Measurements from ENCODE around the gene AKT1. TPM values are rescaled to one million over a fixed set of nuclear protein-coding genes. Genes with fewer than 3 reads are reported as not detected.
A peak's percentile ranks its signal among the peaks of the same experiment; 100 is the strongest.

Gene AKT1
- total RNA-seq, 1 experiment from 2014 or later = 161 TPM

DNA sequence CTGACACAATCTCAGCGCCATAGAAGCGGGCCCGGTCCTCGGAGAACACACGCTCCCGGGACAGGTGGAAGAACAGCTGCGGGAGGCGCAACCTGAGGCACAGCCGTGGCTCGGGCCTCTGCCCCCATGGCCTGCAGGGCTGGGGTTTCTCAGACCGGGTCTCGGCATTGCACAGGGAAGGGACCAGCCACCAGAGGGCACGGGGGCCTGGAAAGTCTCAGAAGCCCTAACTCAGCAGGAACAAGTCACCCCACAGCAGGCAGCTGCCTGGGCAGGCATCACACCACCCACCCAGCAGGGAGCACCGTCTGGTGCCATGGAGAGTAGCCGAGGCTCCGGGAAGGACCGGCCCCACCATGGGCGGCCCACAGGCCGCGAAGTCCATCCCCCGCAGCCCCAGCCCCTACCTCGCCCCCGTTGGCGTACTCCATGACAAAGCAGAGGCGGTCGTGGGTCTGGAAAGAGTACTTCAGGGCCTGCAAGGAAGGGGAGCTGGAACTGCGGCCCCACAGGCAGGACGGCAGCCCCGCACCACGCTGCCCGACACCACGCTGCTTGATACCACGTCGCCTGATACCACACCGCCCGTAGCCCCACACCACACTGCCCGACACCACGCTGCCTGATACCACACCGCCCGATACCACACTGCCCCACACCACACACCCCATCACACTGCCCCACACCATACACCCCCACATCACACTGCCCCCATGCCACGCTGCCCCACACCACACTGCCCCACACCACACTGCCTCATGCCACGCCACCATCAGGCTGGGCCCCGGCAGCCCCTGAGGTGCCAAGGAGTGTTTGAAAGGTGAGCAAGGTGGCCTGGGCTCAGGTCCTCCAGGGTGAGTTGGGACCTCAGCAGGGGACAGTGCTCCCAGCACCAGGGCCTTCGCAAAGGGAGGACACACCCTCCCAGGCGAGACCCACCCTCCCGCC lies 21.8 kb downstream of the AKT1 start:
- no peak for DNase-seq (ENCODE audit: low spot score)

DNA sequence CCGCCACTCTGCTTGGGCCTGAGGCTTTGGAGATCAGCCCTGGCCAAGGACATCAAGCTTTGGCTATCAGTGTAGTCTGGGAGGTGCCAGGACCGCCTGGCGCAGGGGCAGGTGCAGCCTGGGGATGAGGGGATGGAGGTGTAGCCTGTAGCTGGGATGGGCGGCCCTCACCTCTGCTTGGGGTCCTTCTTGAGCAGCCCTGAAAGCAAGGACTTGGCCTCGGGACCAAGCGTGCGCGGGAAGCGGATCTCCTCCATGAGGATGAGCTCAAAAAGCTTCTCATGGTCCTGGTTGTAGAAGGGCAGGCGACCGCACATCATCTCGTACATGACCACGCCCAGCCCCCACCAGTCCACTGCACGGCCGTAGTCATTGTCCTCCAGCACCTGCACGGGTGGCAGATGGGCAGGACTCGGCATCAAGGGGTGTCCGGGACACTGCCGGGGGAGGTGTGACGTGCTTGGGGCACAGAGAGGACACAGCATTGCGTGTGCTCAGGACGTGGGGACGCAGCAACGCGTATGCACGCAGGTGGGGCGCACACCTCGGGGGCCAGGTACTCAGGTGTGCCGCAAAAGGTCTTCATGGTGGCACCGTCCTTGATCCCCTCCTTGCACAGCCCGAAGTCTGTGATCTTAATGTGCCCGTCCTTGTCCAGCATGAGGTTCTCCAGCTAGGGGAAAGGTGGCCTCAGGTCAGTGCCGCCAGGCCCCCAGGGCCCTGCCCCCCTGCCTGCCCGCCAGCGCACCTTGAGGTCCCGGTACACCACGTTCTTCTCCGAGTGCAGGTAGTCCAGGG lies 22.6 kb downstream of the AKT1 start:
- DNase-seq (ENCODE audit: low spot score) = no peak

DNA sequence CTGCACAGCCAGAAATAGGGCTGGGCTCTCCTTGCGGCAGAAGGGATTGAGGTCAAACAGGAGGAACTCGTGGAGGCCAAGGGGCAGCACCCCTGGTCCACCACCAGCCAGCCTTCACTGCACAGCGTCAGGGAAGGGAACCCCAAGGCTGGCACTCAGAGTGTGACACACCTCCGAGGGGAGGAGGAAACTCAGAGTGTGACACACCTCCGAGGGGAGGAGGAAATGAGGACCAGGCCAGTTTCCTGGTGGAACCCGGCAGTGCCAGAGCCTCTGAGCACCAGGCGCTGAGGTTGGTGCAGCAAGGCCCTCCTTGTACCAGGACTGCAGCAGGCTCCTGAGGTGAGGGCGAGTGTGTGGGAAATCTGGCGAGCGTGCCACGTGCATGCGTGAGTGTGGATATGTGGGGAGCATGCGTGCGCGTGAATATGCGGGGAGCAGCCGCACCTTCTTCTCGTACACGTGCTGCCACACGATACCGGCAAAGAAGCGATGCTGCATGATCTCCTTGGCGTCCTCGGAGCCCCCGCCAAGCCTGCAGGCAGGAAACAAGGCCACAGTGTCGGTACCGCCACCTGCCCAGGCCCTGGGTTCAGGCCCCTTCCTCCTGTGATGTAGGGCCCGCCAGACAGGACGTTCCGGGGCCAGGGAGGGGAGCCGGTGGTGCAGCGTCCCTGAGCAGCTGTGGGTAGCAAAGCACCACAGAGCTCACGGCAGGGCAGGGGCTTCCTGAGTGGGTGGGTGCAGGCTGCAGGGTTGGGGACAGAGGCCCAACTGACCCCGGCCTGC lies 23.4 kb downstream of the AKT1 start:
- DNase-seq (ENCODE audit: low spot score) = no peak

DNA sequence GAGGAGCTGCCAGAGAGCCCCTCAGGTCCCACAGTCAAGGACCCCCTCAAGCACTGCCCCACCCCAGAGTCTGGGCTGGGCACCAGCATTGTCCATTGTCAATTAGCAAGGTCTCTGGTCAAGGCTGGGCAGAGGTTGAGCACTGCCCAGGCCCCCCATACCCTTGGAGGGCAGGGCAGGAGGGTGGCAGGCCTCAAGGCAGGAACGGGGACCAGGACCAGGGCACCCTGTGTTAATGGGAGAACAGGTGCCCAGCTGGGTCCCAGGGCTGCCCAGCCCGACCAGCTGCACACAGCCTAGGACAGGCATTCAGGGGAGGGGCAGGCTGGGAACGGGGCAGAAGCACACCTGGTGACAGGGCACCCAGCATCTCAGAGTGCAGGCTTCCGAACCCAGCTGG lies 24.2 kb downstream of the AKT1 start:
- DNase-seq (ENCODE audit: low spot score) = no peak

DNA sequence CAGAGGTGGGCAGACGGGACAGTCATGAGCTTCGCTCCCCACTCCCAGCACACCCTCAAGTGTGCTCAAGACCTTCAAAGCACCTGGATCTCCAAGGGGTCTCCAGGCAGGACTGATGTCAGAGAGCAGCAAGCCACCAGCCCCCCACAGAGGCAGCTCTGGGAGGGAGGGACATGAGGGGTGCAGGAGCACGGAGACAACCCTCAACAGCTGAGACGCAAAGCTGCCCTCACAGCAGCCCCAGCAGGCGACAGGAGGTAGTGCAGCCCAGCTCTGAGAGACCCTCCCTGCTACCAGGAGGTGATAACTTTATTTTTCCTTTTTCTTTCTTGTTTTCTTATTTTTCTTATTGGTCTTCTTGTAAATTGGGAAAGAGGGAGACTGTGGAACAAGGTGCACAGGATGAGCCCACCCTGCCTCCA lies 24.7 kb downstream of the AKT1 start:
- peak; percentile 9 for DNase-seq (ENCODE audit: low spot score)

DNA sequence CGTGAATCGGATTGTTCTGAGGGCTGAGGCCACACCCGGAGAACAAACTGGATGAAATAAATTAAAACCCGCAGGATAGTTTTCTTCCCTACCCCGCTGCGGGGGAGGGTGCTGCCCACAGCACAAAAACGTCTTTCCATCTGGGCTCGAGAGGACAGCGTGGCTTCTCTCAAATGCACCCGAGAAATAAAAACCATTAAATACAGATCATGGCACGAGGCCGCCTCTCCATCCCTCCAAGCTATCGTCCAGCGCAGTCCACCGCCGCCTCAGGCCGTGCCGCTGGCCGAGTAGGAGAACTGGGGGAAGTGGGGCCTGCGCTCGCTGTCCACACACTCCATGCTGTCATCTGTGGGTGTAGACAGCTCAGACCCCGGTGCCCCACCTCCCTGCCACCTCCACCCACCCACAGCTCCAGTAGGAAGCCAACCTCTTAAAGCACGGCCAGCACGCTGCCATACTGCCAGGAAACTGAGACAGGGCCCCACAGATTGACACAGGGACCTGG lies 25.4 kb downstream of the AKT1 start:
- DNase-seq (ENCODE audit: low spot score) = no peak

DNA sequence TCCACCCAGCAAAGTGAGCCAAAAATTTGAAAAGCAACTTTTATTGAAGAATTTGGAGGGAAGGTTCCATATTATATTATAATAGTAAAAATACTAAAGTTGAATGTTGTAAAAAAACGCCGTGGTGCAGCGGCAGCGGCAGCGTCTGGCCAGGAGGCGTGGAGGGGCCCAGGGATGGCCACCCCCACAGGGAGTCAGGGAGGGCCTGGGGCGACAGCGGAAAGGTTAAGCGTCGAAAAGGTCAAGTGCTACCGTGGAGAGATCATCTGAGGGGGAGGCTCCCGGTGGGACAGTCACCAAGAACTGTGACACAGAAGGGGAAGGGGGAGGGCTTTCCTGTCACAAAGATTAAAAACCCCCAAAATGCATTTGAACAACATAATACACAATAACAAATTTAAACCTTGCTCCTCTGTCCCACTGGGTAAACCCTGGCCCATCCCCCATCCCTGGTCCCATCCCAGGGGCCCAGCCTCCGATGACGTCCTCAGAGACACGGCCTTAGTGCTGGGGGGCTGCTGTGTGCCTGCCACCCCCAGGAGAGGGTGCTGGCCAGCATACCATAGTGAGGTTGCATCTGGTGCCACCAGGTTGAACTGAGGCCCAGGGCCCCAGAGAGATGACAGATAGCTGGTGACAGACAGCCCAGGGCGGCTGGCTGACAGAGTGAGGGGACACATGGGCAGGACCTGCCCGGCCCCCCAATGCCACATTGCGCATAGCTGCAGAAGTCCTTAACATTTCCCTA lies 26.1 kb downstream of the AKT1 start:
- no peak for DNase-seq (ENCODE audit: low spot score)

DNA sequence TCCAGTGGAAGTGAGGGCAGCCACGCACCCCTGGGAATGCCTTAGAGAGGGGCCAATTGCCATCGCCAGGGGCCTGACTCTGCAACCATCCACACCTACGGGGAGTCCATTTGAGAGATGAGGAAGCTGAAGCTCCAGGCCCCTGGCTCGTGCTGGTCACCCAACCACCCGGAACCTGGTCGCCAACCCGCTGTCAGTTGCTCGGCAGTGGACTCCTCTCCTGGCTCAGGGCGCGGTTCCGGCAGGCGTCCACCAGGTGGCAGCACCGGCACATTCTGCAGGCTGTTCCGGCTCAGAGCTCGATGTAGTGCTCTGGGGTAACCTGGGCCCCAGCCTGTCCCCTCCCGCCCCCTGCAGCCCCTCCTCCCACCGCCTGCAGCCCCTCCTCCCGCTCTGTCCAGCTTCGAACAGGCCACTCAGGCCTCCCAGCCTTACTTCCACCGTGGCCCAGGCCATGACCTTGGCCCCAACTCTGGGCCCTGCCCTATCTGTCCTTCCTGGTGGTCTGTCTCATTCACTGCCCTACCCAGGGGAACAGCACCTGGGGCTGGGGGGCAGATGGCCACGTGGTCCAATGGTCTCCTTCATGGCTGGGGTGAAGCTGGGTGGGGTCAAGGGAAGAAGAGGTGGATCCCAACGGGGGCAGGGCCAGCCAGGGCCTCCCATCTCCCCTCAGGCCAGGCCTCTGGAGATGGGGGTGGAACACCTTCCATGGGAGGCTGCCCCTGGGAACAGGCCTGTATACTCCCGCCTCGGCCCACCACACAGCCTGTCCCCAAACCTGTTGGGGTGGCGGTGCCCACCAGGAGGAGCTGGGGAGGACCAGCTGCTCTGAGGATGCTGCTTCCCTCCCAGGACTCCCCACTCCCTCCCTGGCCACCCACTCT lies 26.9 kb downstream of the AKT1 start:
- peak; percentile 80 for DNase-seq (ENCODE audit: low spot score)

DNA sequence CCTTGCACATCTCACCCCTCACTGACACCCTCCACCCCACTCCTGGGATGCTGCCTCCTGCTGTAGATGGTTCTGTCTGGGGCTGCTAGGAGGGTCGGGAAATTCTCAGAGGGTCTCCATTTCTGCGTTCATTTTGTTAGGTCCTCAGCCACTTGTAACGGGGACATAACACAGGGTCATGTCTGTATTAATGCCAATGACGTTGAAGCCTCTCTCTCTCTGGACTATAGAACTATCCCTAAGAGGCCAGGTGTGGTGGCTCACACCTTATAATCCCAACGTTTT lies 28.0 kb downstream of the AKT1 start:
- DNase-seq (ENCODE audit: low spot score) = no peak

DNA sequence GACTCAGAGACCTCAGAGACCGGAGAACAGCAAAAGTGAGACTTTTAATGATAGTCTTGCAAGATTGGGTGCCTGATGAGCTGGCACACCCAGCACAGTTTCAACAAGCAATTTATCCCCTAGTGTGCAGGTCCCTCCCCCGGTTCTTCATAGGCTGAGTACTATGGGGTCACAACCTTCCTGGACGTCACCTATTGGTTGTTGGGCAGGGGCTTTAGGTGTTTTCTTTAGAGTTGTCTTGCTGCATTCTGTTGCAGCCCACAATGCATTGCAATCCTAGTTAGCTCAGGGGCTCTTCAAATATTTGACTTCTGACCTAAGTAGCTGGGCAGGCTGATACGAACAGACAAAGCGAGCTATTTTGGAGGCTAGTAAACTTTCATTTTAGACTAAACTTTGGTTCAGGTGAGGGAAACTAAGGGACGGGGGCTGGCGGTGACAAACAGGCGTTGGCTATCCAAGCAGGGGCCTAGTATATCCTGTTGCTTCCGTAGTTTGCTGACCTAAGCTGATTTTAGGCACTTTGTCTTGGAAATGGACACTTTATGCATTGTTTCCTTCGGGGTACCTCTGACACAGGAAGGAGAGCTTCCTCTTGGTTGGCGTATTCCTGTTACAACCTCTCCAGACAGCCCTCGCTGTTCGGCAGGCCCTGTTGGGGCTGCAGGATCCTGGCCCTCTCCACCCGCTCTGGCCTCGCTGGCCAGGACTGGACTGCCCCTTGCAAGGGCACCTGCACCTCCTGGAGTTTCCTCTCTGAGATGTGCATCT lies 28.5 kb downstream of the AKT1 start:
- DNase-seq (ENCODE audit: low spot score) = no peak

DNA sequence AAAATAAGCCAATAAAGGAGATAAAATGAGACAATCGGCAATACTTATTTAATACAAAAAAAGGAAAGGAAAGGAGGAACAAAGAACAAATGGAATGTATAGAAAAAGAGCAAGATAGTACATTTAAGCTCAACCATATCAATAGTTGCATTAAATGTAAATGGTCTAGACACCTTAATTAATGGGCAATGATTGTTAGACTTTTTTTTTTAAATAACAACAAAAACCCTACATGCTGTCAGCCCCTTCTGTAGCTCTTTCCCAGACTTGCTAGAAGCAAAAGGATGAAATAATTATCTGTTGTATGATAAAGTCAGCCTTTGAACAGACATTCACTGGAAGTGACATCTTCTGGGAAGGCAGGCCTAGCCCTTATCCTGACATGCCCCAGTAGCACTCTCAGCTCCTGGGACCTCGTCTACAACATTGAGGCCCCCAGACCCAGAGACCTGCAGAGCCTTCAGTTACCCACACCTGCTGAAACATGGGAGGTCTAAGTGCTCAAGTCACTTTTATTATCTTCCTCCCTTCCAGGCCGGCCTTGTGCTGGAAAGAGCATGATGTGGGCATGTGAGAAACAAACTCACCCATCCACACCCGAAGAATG lies 29.2 kb downstream of the AKT1 start:
- no peak for DNase-seq (ENCODE audit: low spot score)

DNA sequence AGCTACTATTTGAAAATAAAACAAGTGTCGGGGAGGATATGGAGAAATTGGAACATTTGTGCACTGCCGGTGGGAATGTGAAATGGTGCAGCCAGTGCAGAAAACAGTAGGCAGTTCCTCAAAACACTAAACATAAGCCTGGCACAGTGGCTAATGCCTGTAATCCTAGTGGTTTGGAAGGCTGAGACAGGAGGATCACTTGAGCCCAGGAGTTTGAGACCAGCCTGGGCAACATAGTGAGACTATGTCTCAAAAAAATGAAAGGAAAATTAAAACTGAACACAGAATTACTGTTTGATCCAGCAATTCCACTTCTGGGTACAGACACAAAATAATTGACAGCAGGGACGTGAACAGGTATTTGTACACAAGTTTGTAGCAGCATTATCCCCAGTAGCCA lies 30.0 kb downstream of the AKT1 start:
- DNase-seq (ENCODE audit: low spot score) = no peak

DNA sequence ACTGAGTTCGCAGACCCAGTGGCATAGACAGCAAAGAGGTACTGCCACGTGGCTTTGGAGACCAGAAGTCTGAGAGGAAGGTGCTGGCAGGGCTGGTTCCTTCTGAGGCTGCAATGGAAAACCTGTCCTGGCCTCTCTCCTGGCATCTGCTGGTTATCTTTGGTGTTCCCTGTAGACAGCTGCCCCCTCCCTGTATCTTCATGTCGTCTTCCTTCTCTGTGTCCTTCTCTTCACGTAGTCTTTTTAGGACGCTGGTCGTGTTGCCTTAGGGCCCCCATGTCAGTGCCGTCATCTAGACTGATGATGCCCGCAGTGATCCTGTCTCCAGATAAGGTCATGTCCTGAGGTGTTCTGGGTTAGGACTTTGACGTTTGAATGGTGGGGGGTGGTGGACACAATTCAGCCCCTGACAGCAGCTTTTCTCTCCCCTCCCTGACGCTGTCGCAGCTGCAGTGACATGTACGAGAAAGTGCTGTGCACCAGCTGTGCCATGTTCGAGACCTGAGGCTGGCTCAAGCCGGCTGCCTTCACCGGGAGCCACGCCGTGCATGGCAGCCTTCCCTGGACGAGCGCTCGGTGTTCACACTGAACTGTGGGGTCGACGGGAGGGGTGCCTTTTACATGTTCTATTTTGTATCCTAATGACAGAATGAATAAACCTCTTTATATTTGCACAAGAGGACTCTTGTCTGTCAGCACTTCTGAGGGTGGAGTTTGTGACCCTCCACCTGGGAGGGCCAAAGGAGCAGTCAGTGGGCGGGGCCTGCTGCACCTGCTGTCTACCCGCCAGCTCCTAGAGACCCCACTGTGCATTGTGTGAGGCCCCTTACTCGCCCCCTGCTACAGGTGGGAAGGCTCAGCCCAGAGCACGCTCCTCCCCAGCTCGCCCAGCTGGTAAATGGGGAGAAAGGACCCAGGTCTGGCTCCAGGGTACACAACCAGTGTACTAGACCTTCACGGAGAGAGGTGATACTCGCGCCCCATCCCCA lies 36.3 kb downstream of the AKT1 start:
- no peak for DNase-seq (ENCODE audit: low spot score)

DNA sequence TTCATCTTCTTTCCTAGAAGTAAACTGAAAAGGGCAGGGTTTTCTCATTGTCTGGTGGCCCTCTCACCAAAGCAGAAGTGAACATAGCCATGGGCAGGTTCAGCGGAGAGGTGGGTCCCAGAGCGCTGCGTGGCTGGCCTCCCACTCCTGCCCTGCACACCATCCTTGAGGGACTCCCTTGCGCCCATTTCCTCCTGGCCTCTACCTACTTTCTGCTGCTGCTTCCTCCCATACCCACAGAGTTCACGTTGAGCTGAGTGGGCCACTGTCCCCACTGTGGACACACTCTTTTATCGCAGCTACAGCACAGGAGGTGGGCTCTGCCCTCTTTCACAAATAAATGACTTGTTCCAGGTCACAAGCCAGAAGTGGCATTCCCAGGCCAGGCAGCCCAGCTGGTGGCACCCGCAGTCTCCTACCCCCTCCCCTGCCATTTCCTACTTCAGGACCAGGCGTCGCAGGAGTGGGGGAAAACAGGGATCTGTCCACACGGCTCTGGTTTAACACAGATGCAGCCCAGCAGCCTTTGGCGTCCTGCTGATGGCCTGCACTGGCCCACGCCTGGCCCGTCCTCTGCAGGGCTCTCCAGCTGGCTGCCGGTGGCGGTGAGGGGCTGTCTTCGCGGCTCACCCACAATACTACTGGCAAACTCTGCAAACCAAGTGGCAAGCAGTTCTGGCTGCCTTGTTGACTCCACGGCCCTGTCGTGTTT lies 37.7 kb downstream of the AKT1 start:
- no peak for DNase-seq (ENCODE audit: low spot score)

DNA sequence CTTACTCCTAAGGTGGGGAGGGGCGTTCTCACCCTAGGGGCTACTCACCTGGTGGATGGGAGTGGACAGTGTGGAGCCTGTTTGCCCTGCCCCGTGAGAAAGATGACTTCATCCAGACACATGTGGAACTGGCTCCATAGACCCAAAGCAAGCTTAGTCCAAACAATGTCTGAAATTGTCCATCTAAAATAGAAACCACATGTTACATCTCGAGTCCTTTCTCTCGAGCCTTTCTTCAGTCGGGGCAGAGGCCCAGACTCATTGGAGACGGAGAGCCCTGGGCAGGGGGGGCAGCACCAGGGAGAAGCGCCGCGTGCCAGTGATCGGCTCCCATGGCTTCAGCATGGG lies 38.3 kb downstream of the AKT1 start:
- no peak for DNase-seq (ENCODE audit: low spot score)

DNA sequence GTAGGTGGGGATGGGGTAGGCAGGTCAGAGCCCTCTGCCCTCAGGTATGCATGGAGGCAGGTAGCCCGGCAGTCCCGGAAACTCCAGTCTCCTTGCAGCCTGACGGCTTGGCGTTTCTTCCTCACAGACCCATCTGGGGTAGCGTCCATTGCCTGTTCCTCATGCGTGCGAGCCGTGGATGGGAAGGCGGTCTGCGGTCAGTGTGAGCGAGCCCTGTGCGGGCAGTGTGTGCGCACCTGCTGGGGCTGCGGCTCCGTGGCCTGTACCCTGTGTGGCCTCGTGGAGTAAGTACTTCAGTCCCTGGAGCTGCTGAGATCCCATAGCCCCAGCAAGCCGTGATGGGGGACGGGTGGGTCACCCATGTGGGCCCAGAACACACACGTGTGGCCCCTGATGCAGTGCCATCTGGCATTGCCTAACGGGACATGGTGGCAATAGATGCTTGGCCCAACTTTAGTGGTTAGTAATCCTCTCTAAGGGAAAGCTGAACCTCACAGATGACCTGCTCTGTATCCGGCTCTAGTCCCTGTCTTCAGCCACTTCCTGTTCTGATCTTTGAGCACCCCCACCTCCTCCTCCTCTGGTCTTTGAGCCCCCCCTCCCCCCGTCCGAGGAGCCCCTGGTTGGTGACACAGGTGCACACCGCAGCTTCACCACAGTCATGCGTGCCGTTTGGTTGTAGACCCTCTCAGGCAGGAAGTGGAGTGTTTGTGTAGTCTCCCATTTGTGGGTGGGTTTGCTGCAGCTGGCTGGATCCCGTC lies 38.9 kb downstream of the AKT1 start:
- DNase-seq (ENCODE audit: low spot score) = no peak

Measured in HT-29 (cell line).